ENCODE results near the gene AGPAT1.

AGPAT1 gene

GRCh38 chr6:32183483-32184083 lies 7.7 kb upstream of the AGPAT1 start:
- H3K4me3 ChIP-seq (ENCODE audit: low read depth, low read length) = no peak overlapping the region
- no peak for TF ChIP-seq CTCF (IDR thresholded peaks at IDR 0.05; ENCODE audit: control insufficient read depth, extremely low read depth, insufficient read depth)
- no peak for DNase-seq (ENCODE audit: low read depth)

GRCh38 chr6:32183030-32183429 lies 7.1 kb upstream of the AGPAT1 start:
- TF ChIP-seq CTCF (IDR thresholded peaks at IDR 0.05; ENCODE audit: control insufficient read depth, extremely low read depth, insufficient read depth) = no peak
- no peak for DNase-seq (ENCODE audit: low read depth)

GRCh38 chr6:32182555-32182981 lies 6.7 kb upstream of the AGPAT1 start:
- no peak for TF ChIP-seq CTCF (IDR thresholded peaks at IDR 0.05; ENCODE audit: control insufficient read depth, extremely low read depth, insufficient read depth)
- H3K4me3 ChIP-seq (ENCODE audit: low read depth, low read length) = no peak overlapping the region
- DNase-seq (ENCODE audit: low read depth) = no peak

More at GRCh38 chr6:32183030-32183429, 7.1 kb upstream of the AGPAT1 start:
- H3K4me3 ChIP-seq (ENCODE audit: low read depth, low read length) = no peak overlapping the region

- H3K4me3 ChIP-seq (ENCODE audit: low read depth, low read length) = no peak overlapping the region
- no peak for TF ChIP-seq CTCF (IDR thresholded peaks at IDR 0.05; ENCODE audit: control insufficient read depth, extremely low read depth, insufficient read depth)
- DNase-seq (ENCODE audit: low read depth) = no peak
Observed at GRCh38 chr6:32181915-32182529, 6.1 kb upstream of the AGPAT1 start.

- H3K4me3 ChIP-seq (ENCODE audit: low read depth, low read length) = no peak overlapping the region
- no peak for TF ChIP-seq CTCF (IDR thresholded peaks at IDR 0.05; ENCODE audit: control insufficient read depth, extremely low read depth, insufficient read depth)
Observed at GRCh38 chr6:32181148-32181702, 5.3 kb upstream of the AGPAT1 start.

GRCh38 chr6:32179766-32180405 lies 4.0 kb upstream of the AGPAT1 start:
- no peak overlapping the region for H3K4me3 ChIP-seq (ENCODE audit: low read depth, low read length)
- no peak for TF ChIP-seq CTCF (IDR thresholded peaks at IDR 0.05; ENCODE audit: control insufficient read depth, extremely low read depth, insufficient read depth)
- no peak for DNase-seq (ENCODE audit: low read depth)

More at GRCh38 chr6:32181148-32181702, 5.3 kb upstream of the AGPAT1 start:
- DNase-seq (ENCODE audit: low read depth) = no peak
